Activated CD8-positive, alpha-beta memory T cell treated with anti-CD3 and anti-CD28 coated beads, Interleukin-2, amount 50 U/mL, for 4 hours (primary cell): ENCODE data around the gene ITGBL1.

Source experiments
- DNase-seq: peaks from one replicate; pipeline ENCODE4 v3.0.0-alpha.2; 2020

ITGBL1 gene

GRCh38 chr13:101763191-101763590 is 310.7 kb downstream of the ITGBL1 start:
- no peak for DNase-seq
